Small intestine (tissue), 7 donors: Measurements from ENCODE around the gene POLR2M. TPM values are rescaled to one million over a fixed set of nuclear protein-coding genes. Genes with fewer than 3 reads are reported as not detected.

Experiments used
- DNase-seq, 2 donors: peaks; one replicate each; pipeline versions ENCODE4 v3.0.0 to v3.0.0-alpha.2; 2013
- FAIRE-seq: peaks from 2 replicates; lab custom pipeline; 2012; peaks lifted over from hg19 to GRCh38; lab: Jason Lieb, UNC
- H3K27ac ChIP-seq, 3 donors: one replicate each; pipeline ENCODE4 v1.5.1; 2013; ENCODE audit warnings: low read length in 2 of 3, mild to moderate bottlenecking in 2 of 3, control low read depth in 1 of 3, inconsistent platforms in 1 of 3, low read depth in 1 of 3, moderate library complexity in 1 of 3
- H3K27me3 ChIP-seq, 3 donors: one replicate each; pipeline ENCODE4 v1.6.1; 2013; ENCODE audit warnings: low read length in 3 of 3, inconsistent platforms in 1 of 3; ENCODE audit not compliant: control insufficient read depth in 3 of 3, insufficient read depth in 3 of 3
- H3K36me3 ChIP-seq, 3 donors: one replicate each; pipeline ENCODE4 v1.6.1; 2013; ENCODE audit warnings: low read length in 3 of 3, inconsistent platforms in 1 of 3, low read depth in 1 of 3, mild to moderate bottlenecking in 1 of 3, moderate library complexity in 1 of 3; ENCODE audit not compliant: control insufficient read depth in 3 of 3, insufficient read depth in 2 of 3
- H3K4me1 ChIP-seq, 3 donors: one replicate each; pipeline ENCODE4 v1.6.1; 2013; ENCODE audit warnings: low read length in 2 of 3, inconsistent platforms in 1 of 3, low read depth in 1 of 3, mild to moderate bottlenecking in 1 of 3, moderate library complexity in 1 of 3; ENCODE audit not compliant: control insufficient read depth in 3 of 3, insufficient read depth in 2 of 3
- H3K4me3 ChIP-seq, 3 donors: one replicate each; pipeline ENCODE4 v1.5.1; 2013; ENCODE audit warnings: low read length in 3 of 3, control low read depth in 1 of 3, inconsistent platforms in 1 of 3, low read depth in 1 of 3, mild to moderate bottlenecking in 1 of 3, moderate library complexity in 1 of 3
- H3K9me3 ChIP-seq, 2 donors: one replicate each; pipeline ENCODE4 v1.6.1; 2013; ENCODE audit warnings: low read depth in 1 of 2, low read length in 1 of 2; ENCODE audit not compliant: control insufficient read depth in 2 of 2, insufficient read depth in 1 of 2
- WGBS, 3 donors: extraction: QIAGEN DNeasy Blood & Tissue Kit; methylation state at CpG; one replicate each; pipeline ENCODE4 v1.1.7; 2013; 5-methylcytosine and 5-hydroxymethylcytosine counted together
- polyA plus RNA-seq, 4 donors: library from polyadenylated mRNA; stranded (reverse) in 3 of 4; unstranded in 1 of 4; fragments of 200-250 nt in 3 of 4; fragments of 120-200 nt in 1 of 4; gene quantifications; one replicate each; pipeline versions ENCODE4 v1.2.1 to v1.2.3, GENCODE V29; 2013
- donor health status: healthy with polysubstance abuse.
- donor health status: control.
- donor health status: control.
- donor health status: Bipolar disorder and iron deficiency.
- donor health status: healthy.

Gene POLR2M
- polyA plus RNA-seq, 4 donors: 59.9 to 260 (median 139) TPM

- DNase-seq: no peak
- 82 to 94% (median 84%) methylated on average over 5 of the region's 5 CpGs for WGBS, 3 donors
- FAIRE-seq: no peak
- Histone ChIP-seq H3K36me3 (no peaks in the 10 kb centered on the region), H3K27ac (no peak overlapping the region), H3K27me3 (no peaks in the 10 kb centered on the region), H3K9me3 (peaks cover 0 to 8% of the 10 kb centered on the region in 2 donors), H3K4me3 (no peak overlapping the region), H3K4me1 (no peaks in the 10 kb centered on the region)
Measured at GRCh38 chr15:57763176-57763964, 56.9 kb downstream of the POLR2M start.

Other genes starting within 250 kb of the POLR2M start
- gene MYZAP, start 114.8 kb upstream of the POLR2M start, polyA plus RNA-seq: 10 to 100 TPM; 12.8 to 38.6 (median 28.5) TPM